Liver (tissue), 9 donors: ENCODE results near the gene GATA1. TPM values are rescaled to one million over a fixed set of nuclear protein-coding genes. Genes with fewer than 3 reads are reported as not detected.

Source experiments
- DNase-seq: peaks from one replicate; pipeline ENCODE4 v3.0.0-alpha.2; 2017; ENCODE audit warnings: low spot score
- H3K27ac ChIP-seq, 2 donors: one replicate each; pipeline ENCODE4 v1.7.0; 2013; ENCODE audit warnings: inconsistent platforms in 2 of 2, low read length in 2 of 2, control low read depth in 1 of 2, low read depth in 1 of 2, mild to moderate bottlenecking in 1 of 2
- H3K27me3 ChIP-seq, 4 donors: one replicate each; pipeline versions ENCODE4 v1.6.1 to v1.7.0; 2013; ENCODE audit warnings: low read length in 3 of 4, inconsistent platforms in 1 of 4, mild to moderate bottlenecking in 1 of 4, moderate library complexity in 1 of 4; ENCODE audit not compliant: control insufficient read depth in 4 of 4, insufficient read depth in 4 of 4
- H3K36me3 ChIP-seq, 4 donors: one replicate each; pipeline versions ENCODE4 v1.6.1 to v1.7.0; 2013; ENCODE audit warnings: low read length in 3 of 4, mild to moderate bottlenecking in 3 of 4, low read depth in 1 of 4, moderate library complexity in 1 of 4; ENCODE audit not compliant: control insufficient read depth in 4 of 4, insufficient read depth in 3 of 4
- H3K4me1 ChIP-seq, 4 donors: one replicate each; pipeline versions ENCODE4 v1.6.1 to v1.7.0; 2013; ENCODE audit warnings: low read length in 3 of 4, mild to moderate bottlenecking in 3 of 4, moderate library complexity in 1 of 4; ENCODE audit not compliant: control insufficient read depth in 4 of 4, insufficient read depth in 4 of 4
- H3K4me3 ChIP-seq, 3 donors: one replicate each; pipeline versions ENCODE4 v1.6.1 to v1.7.0; 2013; ENCODE audit warnings: low read length in 3 of 3, control low read depth in 1 of 3, low read depth in 1 of 3, mild to moderate bottlenecking in 1 of 3
- H3K9ac ChIP-seq, 2 donors: one replicate each; pipeline ENCODE4 v1.7.0; 2013; ENCODE audit warnings: low read length in 2 of 2, mild to moderate bottlenecking in 2 of 2, moderate library complexity in 2 of 2, control low read depth in 1 of 2, low read depth in 1 of 2
- H3K9me3 ChIP-seq, 4 donors: one replicate each; pipeline versions ENCODE4 v1.6.1 to v1.7.0; 2013; ENCODE audit warnings: low read length in 3 of 4; ENCODE audit not compliant: control insufficient read depth in 4 of 4
- EGR1 ChIP-seq, 2 donors: IDR thresholded peaks; 2 replicates each; pipeline ENCODE4 v1.6.1; 2016 to 2018; ENCODE audit warnings: antibody characterized with exemption in 2 of 2, low read depth in 2 of 2
- FOXA1 ChIP-seq: IDR thresholded peaks from 2 replicates; pipeline ENCODE4 v1.6.1; 2016; ENCODE audit warnings: antibody characterized with exemption
- FOXA2 ChIP-seq: IDR thresholded peaks from 2 replicates; pipeline ENCODE4 v1.6.1; 2016; ENCODE audit warnings: antibody characterized with exemption
- GABPA ChIP-seq, 2 donors: IDR thresholded peaks in 1 of 2; conservative IDR thresholded peaks in 1 of 2; 2 replicates each; pipeline ENCODE4 v1.6.1; 2016; ENCODE audit warnings: antibody characterized with exemption in 2 of 2, mild to moderate bottlenecking in 1 of 2, moderate library complexity in 1 of 2
- HNF4A ChIP-seq, 2 donors: conservative IDR thresholded peaks; 2 replicates each; pipeline ENCODE4 v1.6.1; 2016; ENCODE audit warnings: antibody characterized with exemption in 2 of 2, mild to moderate bottlenecking in 2 of 2
- HNF4G ChIP-seq: IDR thresholded peaks from 2 replicates; pipeline ENCODE4 v1.6.1; 2016; ENCODE audit warnings: antibody characterized with exemption
- JUND ChIP-seq, 2 donors: IDR thresholded peaks; 2 replicates each; pipeline ENCODE4 v1.6.1; 2016; ENCODE audit warnings: antibody characterized with exemption in 2 of 2
- NR2F2 ChIP-seq: IDR thresholded peaks from 2 replicates; pipeline ENCODE4 v1.6.1; 2016; ENCODE audit warnings: antibody characterized with exemption
- RAD21 ChIP-seq, 2 donors: IDR thresholded peaks; 2 replicates each; pipeline ENCODE4 v1.6.1; 2016; ENCODE audit warnings: antibody characterized with exemption in 2 of 2, mild to moderate bottlenecking in 2 of 2
- RXRA ChIP-seq, 2 donors: IDR thresholded peaks; 2 replicates each; pipeline ENCODE4 v1.6.1; 2017 to 2018; ENCODE audit warnings: antibody characterized with exemption in 2 of 2, mild to moderate bottlenecking in 1 of 2
- SP1 ChIP-seq: IDR thresholded peaks from 2 replicates; pipeline ENCODE4 v1.6.1; 2018; ENCODE audit warnings: antibody characterized with exemption, mild to moderate bottlenecking
- TAF1 ChIP-seq: conservative IDR thresholded peaks from 2 replicates; pipeline ENCODE4 v1.6.1; 2016; ENCODE audit warnings: antibody characterized with exemption, mild to moderate bottlenecking
- YY1 ChIP-seq: IDR thresholded peaks from 2 replicates; pipeline ENCODE4 v1.6.1; 2016; ENCODE audit warnings: antibody characterized with exemption, mild to moderate bottlenecking
- WGBS: extraction: QIAGEN DNeasy Blood & Tissue Kit; methylation state at CpG from one replicate; pipeline ENCODE4 v1.1.7; 2013; 5-methylcytosine and 5-hydroxymethylcytosine counted together
- polyA plus RNA-seq, 2 donors: library from polyadenylated mRNA; stranded (reverse) in 1 of 2; unstranded in 1 of 2; fragments of 200-250 nt in 1 of 2; fragments of >200 nt in 1 of 2; fragmentation: Nextera tagmentation in 1 of 2; extraction: Ambion mirVana in 1 of 2; gene quantifications; one replicate each; pipeline versions ENCODE4 v1.2.1 to v1.2.3, GENCODE V29; 2013 to 2015
- total RNA-seq, 2 donors: library from RNA; depleted of rRNA; stranded (reverse); fragments of >200 nt; gene quantifications; one replicate each; pipeline ENCODE4 v1.2.3, GENCODE V29; 2014
- TF ChIP-seq, protein P1 (sequence below): IDR thresholded peaks from 2 replicates; pipeline ENCODE4 v1.6.1; 2016; ENCODE audit warnings: antibody characterized with exemption
- TF ChIP-seq, protein P2 (sequence below): IDR thresholded peaks from 2 replicates; pipeline ENCODE4 v1.6.1; 2016; ENCODE audit warnings: antibody characterized with exemption
- TF ChIP-seq, protein P3 (sequence below): IDR thresholded peaks from 2 replicates; pipeline ENCODE4 v1.6.1; 2016; ENCODE audit warnings: antibody characterized with exemption
- TF ChIP-seq, protein P4 (sequence below): IDR thresholded peaks from 2 replicates; pipeline ENCODE4 v1.6.1; 2016; ENCODE audit warnings: antibody characterized with exemption, mild to moderate bottlenecking
- TF ChIP-seq, protein P5 (sequence below): fragments of 150-350 bp; IDR thresholded peaks from 2 replicates; pipeline ENCODE4 v1.5.1; 2017; ENCODE audit warnings: improper control_type of control experiment, low read depth, low read length; ENCODE audit not compliant: missing input control
- donor health status: healthy.
- donor health status: healthy.
- donor health status: healthy.
- donor health status: healthy.
- donor health status: healthy.

The GATA1 gene
- total and polyA plus RNA-seq, 4 donors: 0.05 to 39.9 TPM; not detected in 2

DNA sequence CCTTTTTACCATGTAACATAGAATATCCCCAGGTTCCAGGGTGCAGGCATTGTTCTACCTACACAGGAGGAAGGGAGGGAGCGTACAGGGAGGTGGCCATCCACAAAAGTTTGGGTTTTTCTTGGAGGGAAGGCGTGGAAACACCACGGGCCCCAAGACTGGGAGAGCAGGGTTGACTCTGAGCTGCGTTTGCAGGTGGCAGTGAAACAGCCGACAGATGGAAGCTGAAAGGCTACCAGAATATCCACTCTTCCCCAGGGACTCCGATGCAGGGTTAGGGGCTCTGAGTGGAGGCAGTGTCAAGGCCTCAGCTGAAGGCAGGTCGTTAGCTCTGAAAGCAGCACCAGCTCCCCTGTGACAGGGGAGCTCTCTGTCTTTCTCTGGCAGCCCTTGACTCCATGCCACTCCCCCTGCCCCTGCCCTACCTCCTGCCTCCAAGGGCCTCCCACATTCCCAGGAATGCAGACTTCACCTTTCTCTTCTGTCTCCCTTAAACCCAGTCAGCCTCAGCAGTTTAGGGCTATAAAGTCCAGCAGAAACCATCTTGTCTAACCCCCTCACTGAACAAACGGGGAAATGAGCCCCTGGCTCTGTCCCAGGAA lies 38.9 kb upstream of the GATA1 start (continued):
- TF ChIP-seq, protein P1, sequence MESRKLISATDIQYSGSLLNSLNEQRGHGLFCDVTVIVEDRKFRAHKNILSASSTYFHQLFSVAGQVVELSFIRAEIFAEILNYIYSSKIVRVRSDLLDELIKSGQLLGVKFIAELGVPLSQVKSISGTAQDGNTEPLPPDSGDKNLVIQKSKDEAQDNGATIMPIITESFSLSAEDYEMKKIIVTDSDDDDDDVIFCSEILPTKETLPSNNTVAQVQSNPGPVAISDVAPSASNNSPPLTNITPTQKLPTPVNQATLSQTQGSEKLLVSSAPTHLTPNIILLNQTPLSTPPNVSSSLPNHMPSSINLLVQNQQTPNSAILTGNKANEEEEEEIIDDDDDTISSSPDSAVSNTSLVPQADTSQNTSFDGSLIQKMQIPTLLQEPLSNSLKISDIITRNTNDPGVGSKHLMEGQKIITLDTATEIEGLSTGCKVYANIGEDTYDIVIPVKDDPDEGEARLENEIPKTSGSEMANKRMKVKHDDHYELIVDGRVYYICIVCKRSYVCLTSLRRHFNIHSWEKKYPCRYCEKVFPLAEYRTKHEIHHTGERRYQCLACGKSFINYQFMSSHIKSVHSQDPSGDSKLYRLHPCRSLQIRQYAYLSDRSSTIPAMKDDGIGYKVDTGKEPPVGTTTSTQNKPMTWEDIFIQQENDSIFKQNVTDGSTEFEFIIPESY: no peak

DNA sequence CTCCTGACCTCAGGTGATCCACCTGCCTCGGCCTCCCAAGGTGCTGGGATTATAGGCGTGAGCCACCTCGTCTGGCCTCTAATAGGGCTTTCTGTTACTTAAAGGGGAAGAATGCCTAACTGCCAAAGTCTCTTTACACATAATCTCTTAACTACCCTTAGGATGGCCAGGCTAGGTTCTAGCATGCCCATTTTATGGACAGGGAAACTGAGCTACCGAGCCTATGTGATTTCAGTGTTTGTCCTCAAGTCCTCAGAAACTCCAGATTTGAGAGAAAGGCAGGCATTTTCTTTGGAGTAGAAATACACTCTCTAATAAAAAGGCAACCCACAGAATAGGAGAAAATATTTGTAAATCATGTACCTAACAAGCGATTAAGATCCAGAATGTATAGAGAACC lies 37.2 kb upstream of the GATA1 start:
- H3K4me3 ChIP-seq: no peak overlapping the region
- no peak for DNase-seq
- TF ChIP-seq, protein P2, sequence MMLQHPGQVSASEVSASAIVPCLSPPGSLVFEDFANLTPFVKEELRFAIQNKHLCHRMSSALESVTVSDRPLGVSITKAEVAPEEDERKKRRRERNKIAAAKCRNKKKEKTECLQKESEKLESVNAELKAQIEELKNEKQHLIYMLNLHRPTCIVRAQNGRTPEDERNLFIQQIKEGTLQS: no peak
- TF ChIP-seq GABPA (IDR thresholded peaks at IDR 0.05 in 1 of 2, conservative IDR thresholded peaks at IDR 0.05 in 1 of 2) (no peak), FOXA1 (no peak), SP1 (no peak), YY1 (no peak), RXRA (IDR thresholded peaks at IDR 0.05) (no peak), HNF4A (conservative IDR thresholded peaks at IDR 0.05) (no peak), EGR1 (IDR thresholded peaks at IDR 0.05; ENCODE audit: low read depth in 2 of 2) (no peak), RAD21 (IDR thresholded peaks at IDR 0.05) (no peak), JUND (IDR thresholded peaks at IDR 0.05) (no peak), HNF4G (no peak), FOXA2 (no peak), NR2F2 (no peak), TAF1 (no peak)
- TF ChIP-seq, protein P1: no peak
- TF ChIP-seq, protein P3, sequence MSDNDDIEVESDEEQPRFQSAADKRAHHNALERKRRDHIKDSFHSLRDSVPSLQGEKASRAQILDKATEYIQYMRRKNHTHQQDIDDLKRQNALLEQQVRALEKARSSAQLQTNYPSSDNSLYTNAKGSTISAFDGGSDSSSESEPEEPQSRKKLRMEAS: no peak
- TF ChIP-seq, protein P4, sequence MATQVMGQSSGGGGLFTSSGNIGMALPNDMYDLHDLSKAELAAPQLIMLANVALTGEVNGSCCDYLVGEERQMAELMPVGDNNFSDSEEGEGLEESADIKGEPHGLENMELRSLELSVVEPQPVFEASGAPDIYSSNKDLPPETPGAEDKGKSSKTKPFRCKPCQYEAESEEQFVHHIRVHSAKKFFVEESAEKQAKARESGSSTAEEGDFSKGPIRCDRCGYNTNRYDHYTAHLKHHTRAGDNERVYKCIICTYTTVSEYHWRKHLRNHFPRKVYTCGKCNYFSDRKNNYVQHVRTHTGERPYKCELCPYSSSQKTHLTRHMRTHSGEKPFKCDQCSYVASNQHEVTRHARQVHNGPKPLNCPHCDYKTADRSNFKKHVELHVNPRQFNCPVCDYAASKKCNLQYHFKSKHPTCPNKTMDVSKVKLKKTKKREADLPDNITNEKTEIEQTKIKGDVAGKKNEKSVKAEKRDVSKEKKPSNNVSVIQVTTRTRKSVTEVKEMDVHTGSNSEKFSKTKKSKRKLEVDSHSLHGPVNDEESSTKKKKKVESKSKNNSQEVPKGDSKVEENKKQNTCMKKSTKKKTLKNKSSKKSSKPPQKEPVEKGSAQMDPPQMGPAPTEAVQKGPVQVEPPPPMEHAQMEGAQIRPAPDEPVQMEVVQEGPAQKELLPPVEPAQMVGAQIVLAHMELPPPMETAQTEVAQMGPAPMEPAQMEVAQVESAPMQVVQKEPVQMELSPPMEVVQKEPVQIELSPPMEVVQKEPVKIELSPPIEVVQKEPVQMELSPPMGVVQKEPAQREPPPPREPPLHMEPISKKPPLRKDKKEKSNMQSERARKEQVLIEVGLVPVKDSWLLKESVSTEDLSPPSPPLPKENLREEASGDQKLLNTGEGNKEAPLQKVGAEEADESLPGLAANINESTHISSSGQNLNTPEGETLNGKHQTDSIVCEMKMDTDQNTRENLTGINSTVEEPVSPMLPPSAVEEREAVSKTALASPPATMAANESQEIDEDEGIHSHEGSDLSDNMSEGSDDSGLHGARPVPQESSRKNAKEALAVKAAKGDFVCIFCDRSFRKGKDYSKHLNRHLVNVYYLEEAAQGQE: no peak
- TF ChIP-seq, protein P5, sequence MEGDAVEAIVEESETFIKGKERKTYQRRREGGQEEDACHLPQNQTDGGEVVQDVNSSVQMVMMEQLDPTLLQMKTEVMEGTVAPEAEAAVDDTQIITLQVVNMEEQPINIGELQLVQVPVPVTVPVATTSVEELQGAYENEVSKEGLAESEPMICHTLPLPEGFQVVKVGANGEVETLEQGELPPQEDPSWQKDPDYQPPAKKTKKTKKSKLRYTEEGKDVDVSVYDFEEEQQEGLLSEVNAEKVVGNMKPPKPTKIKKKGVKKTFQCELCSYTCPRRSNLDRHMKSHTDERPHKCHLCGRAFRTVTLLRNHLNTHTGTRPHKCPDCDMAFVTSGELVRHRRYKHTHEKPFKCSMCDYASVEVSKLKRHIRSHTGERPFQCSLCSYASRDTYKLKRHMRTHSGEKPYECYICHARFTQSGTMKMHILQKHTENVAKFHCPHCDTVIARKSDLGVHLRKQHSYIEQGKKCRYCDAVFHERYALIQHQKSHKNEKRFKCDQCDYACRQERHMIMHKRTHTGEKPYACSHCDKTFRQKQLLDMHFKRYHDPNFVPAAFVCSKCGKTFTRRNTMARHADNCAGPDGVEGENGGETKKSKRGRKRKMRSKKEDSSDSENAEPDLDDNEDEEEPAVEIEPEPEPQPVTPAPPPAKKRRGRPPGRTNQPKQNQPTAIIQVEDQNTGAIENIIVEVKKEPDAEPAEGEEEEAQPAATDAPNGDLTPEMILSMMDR: no peak
- H3K36me3 ChIP-seq: no peaks in the 10 kb centered on the region
- 91% methylated on average over 5 of the region's 5 CpGs for WGBS
- H3K9ac ChIP-seq: no peak overlapping the region
- no peaks in the 10 kb centered on the region for H3K9me3 ChIP-seq
- no peaks in the 10 kb centered on the region for H3K27me3 ChIP-seq
- no peak overlapping the region for H3K27ac ChIP-seq
- H3K4me1 ChIP-seq: no peaks in the 10 kb centered on the region
